Measurements from ENCODE around the gene CNKSR2. TPM values are rescaled to one million over a fixed set of nuclear protein-coding genes. Genes with fewer than 3 reads are reported as not detected.
"Not testable (repeated sequence)": the region's sequence is repeated elsewhere in the genome, so short reads cannot be mapped to it uniquely, and the experiment has no call there.

The CNKSR2 gene
- total RNA-seq, 2 donors from 2014 or later, result 1.7 TPM; not detected in 1

- no peaks in the 10 kb centered on the region for H3K4me1 ChIP-seq
- no peak overlapping the region for H3K4me3 ChIP-seq
- no peaks in the 10 kb centered on the region for H3K36me3 ChIP-seq
- no peak overlapping the region for H3K27ac ChIP-seq
- no peak for DNase-seq (ENCODE audit: low spot score)
- no peaks in the 10 kb centered on the region for H3K9me3 ChIP-seq
- H3K27me3 ChIP-seq, result no peaks in the 10 kb centered on the region
- no peak for TF ChIP-seq CTCF (IDR thresholded peaks at IDR 0.05)
Measured at GRCh38 chrX:21528076-21528475, 153.9 kb downstream of the CNKSR2 start.

- Histone ChIP-seq H3K9me3 (no peaks in the 10 kb centered on the region), H3K4me1 (no peaks in the 10 kb centered on the region), H3K27ac (no peak overlapping the region), H3K27me3 (no peaks in the 10 kb centered on the region), H3K36me3 (no peaks in the 10 kb centered on the region), H3K4me3 (no peak overlapping the region)
- no peak for DNase-seq (ENCODE audit: low spot score)
- no peak for TF ChIP-seq CTCF (IDR thresholded peaks at IDR 0.05)
Measured at GRCh38 chrX:21529771-21530170, 155.6 kb downstream of the CNKSR2 start.

GRCh38 chrX:21544642-21545041 lies 170.4 kb downstream of the CNKSR2 start:
- H3K4me1 ChIP-seq; H3K36me3 ChIP-seq; H3K27me3 ChIP-seq; H3K4me3 ChIP-seq; H3K9me3 ChIP-seq; H3K27ac ChIP-seq; DNase-seq (ENCODE audit: low spot score): not testable (repeated sequence)

GRCh38 chrX:21559417-21559816 lies 185.2 kb downstream of the CNKSR2 start:
- DNase-seq (ENCODE audit: low spot score), result no peak
- Histone ChIP-seq H3K4me1 (no peaks in the 10 kb centered on the region), H3K9me3 (peaks cover 0 to 3% of the 10 kb centered on the region in 2 donors), H3K27ac (no peak overlapping the region), H3K36me3 (no peaks in the 10 kb centered on the region), H3K27me3 (no peaks in the 10 kb centered on the region), H3K4me3 (no peak overlapping the region)
- no peak for TF ChIP-seq CTCF (IDR thresholded peaks at IDR 0.05)

- no peak for DNase-seq (ENCODE audit: low spot score)
- H3K9me3 ChIP-seq, result no peaks in the 10 kb centered on the region
- no peaks in the 10 kb centered on the region for H3K36me3 ChIP-seq
- TF ChIP-seq CTCF (IDR thresholded peaks at IDR 0.05), result no peak
- H3K4me3 ChIP-seq, result no peak overlapping the region
- no peaks in the 10 kb centered on the region for H3K27me3 ChIP-seq
- H3K4me1 ChIP-seq, result no peaks in the 10 kb centered on the region
- H3K27ac ChIP-seq, result no peak overlapping the region
Measured at GRCh38 chrX:21565025-21565424, 190.8 kb downstream of the CNKSR2 start.

- no peak for TF ChIP-seq CTCF (IDR thresholded peaks at IDR 0.05)
- H3K4me3 ChIP-seq, result no peak overlapping the region
- H3K27ac ChIP-seq, result no peak overlapping the region
- no peak for DNase-seq (ENCODE audit: low spot score)
- H3K36me3 ChIP-seq, result no peaks in the 10 kb centered on the region
- H3K27me3 ChIP-seq, result no peaks in the 10 kb centered on the region
- peaks cover 0 to 9% of the 10 kb centered on the region in 2 donors for H3K9me3 ChIP-seq
- H3K4me1 ChIP-seq, result no peaks in the 10 kb centered on the region
Measured at GRCh38 chrX:21574793-21575192, 200.6 kb downstream of the CNKSR2 start.

All from right atrium auricular region (tissue), 2 donors.